Fibroblast of the aortic adventitia (primary cell): ENCODE results near the gene TDRD3. TPM values are rescaled to one million over a fixed set of nuclear protein-coding genes. Genes with fewer than 3 reads are reported as not detected.

Experiments
- DNase-seq: peaks from one replicate; pipeline ENCODE4 v3.0.0-alpha.2; 2010; ENCODE audit warnings: low read depth
- H3K4me3 ChIP-seq: 2 replicates; pipeline ENCODE4 v1.5.1; 2011; ENCODE audit warnings: low read depth, mild to moderate bottlenecking, control low read depth, low read length, moderate library complexity
- CTCF ChIP-seq: IDR thresholded peaks from 2 replicates; pipeline ENCODE4 v1.5.1; 2011; ENCODE audit warnings: mild to moderate bottlenecking, low read length, control low read depth, inconsistent platforms; ENCODE audit not compliant: insufficient read depth
- small RNA-seq: library from RNA; depleted of rRNA; stranded (forward); fragments of <200 nt; gene quantifications from one replicate; pipeline ENCODE3, GENCODE V24; 2012
- total RNA-seq: library from RNA; depleted of rRNA; stranded (reverse); fragments of >200 nt; gene quantifications from 2 replicates; pipeline ENCODE4 v1.2.3, GENCODE V29; 2012; ENCODE audit warnings: low replicate concordance

TDRD3 gene
- total RNA-seq, 1 donor: 34.1 TPM

DNA sequence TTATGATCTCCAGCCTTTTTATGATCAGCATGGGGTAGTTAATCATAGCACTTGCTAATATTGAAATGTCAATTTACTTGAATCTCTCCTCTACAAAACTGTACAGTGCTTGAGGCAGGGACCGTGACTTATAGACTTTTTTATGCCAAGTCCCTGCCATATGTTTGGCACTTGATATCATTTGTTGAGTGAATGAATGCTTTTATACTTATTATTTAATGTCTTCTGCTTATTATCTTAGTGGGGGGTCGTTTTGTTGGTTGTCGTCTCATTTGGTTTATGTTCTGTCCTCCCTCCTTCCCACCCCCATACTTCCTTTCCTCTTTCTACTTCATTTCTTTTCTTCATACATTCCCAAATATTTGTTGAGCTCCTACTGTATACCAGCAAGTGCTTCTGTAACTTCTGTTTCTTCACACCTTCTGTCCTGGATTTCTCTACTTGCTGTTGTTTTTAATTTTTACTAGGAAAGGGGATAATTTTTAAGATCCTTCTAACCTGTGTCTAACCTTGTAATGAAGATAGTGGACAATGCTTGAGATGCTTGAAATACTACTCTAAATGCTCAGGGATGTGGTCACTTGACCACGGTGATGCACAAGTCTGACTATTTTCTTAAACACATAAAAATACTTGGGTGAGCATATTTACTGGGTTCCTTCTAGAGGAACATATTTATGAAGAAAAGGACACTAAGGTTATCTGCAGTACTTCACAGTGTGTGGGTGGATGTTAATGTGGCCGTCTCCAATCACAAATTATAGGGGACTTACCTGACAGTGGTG, 223.8 kb downstream of the TDRD3 start:
- no peak for TF ChIP-seq CTCF
- no peak for DNase-seq
- no peak overlapping the region for H3K4me3 ChIP-seq

GRCh38 chr13:60623151-60623550, 226.1 kb downstream of the TDRD3 start:
- DNase-seq: no peak
- TF ChIP-seq CTCF: no peak

More at GRCh38 chr13:60623151-60623550, 226.1 kb downstream of the TDRD3 start:
- H3K4me3 ChIP-seq: no peak overlapping the region

Small RNA genes within 50 kb of the gene (small RNA-seq; reads per million reads assigned to genes)
- not detected for gene RNA5SP31

Other genes with a start within 250 kb of the TDRD3 start
- gene DIAPH3, start 233.3 kb upstream of the TDRD3 start, total RNA-seq: 4.8 and 40.9 TPM in 2 replicates